Activated CD4-positive, alpha-beta T cell treated with anti-CD3 and anti-CD28 coated beads, Interleukin-2, amount 10 ng/mL, durations not matched to agents 7 days and 5 days (primary cell): Measurements from ENCODE around the gene TRIM56. TPM values are rescaled to one million over a fixed set of nuclear protein-coding genes. Genes with fewer than 3 reads are reported as not detected.
"Not testable (repeated sequence)": the region's sequence is repeated elsewhere in the genome, so short reads cannot be mapped to it uniquely, and the experiment has no call there.

ENCODE experiments used
- CTCF ChIA-PET: fragments of 350-600 bp; sonication (Branson Sonifier 250); formaldehyde crosslinking; loops from one replicate; lab custom pipeline; 2021; ENCODE audit warnings: antibody characterized with exemption; lab: Charles Lee
- POLR2A ChIA-PET: fragments of 350-600 bp; sonication (Branson Sonifier 250); formaldehyde crosslinking; loops from one replicate; lab custom pipeline; 2021; ENCODE audit warnings: antibody characterized with exemption; lab: Charles Lee
- DNase-seq: peaks from one replicate; pipeline ENCODE4 v3.0.0-alpha.2; 2020
- H3K27ac Mint-ChIP-seq: one replicate; pipeline ENCODE4 v1.8.0; 2021; ENCODE audit warnings: mild to moderate bottlenecking, moderate library complexity, mixed read lengths
- H3K27me3 Mint-ChIP-seq: one replicate; pipeline ENCODE4 v1.8.0; 2021; ENCODE audit warnings: mixed read lengths
- H3K36me3 Mint-ChIP-seq: one replicate; pipeline ENCODE4 v1.8.0; 2021; ENCODE audit warnings: low read depth, mixed read lengths
- H3K4me1 Mint-ChIP-seq: one replicate; pipeline ENCODE4 v1.8.0; 2021; ENCODE audit warnings: mixed read lengths
- H3K4me3 Mint-ChIP-seq: one replicate; pipeline ENCODE4 v1.8.0; 2021; ENCODE audit warnings: mild to moderate bottlenecking, moderate library complexity, mixed read lengths
- H3K9me3 Mint-ChIP-seq: one replicate; pipeline ENCODE4 v1.8.0; 2021; ENCODE audit warnings: mixed read lengths
- total RNA-seq, 2 experiments: library from RNA; stranded (reverse); gene quantifications; one replicate each; pipeline ENCODE4 v1.2.3, GENCODE V29; 2021

Gene TRIM56
- total RNA-seq, 2 experiments from 2014 or later = 54.2 to 72.3 TPM

DNA sequence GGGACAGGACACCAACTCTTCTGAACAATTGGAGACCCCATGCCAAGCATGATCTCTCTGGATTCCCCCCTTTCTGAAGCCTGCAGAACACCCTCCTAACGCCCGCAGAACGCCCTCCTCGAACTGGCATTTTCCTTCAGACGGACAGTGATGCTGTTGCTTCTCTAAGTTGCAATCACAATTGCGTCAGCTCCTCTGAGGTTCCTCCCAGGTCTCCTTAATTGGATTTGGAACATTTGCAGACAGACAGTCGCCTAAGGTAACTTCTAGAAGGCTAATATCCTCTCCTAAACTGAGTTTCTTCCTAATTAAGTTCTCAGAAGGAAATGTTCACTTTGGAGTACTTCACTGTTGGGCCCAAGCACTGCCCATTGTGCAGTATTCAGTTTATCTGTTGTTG is 21.1 kb downstream of the TRIM56 start:
- no peak overlapping the region for H3K4me3 Mint-ChIP-seq
- no peaks in the 10 kb centered on the region for H3K4me1 Mint-ChIP-seq
- CTCF ChIA-PET = interaction anchor here (0.5 kb wide), 1 partner anchor 11 kb away, joined by 4 read pairs; no protein-coding TSS in a partner anchor
- POLR2A ChIA-PET = no interaction called here
- no peaks in the 10 kb centered on the region for H3K9me3 Mint-ChIP-seq
- no peak for DNase-seq
- H3K27me3 Mint-ChIP-seq = peaks cover 11% of the 10 kb centered on the region
- no peaks in the 10 kb centered on the region for H3K36me3 Mint-ChIP-seq
- H3K27ac Mint-ChIP-seq = no peak overlapping the region

DNA sequence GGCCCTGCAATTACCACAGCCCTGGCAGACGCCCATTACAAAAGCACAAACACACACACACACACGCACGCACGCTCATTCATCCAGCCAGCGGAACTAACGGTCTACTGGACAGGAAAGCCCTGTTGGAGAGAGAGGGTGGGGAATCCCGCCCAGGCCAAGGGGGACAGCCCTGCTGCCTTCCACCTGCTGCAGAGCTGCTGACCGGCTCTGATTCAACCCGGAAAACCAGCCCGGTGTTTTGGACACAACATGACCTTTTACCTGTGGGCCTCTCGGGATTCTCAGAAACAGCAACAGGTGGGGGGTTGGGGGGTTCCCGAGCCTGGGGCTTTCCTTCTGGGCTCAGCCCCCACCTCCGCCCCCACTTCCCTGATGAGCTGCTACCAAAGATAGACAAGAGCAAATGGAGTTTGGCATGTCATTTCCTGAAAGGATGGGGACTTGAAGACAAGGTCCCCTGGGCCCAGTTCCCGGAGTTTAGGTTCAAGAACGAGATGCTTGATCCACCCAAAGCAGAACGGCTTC is 23.1 kb downstream of the TRIM56 start:
- peak overlapping the region; percentile 66 for H3K27ac Mint-ChIP-seq
- H3K4me3 Mint-ChIP-seq = no peak overlapping the region
- CTCF ChIA-PET = interaction anchor here (0.9 kb wide), 1 partner anchor 11 kb away, joined by 3 read pairs; no protein-coding TSS in a partner anchor
- POLR2A ChIA-PET = no interaction called here
- H3K4me1 Mint-ChIP-seq = no peaks in the 10 kb centered on the region
- no peaks in the 10 kb centered on the region for H3K9me3 Mint-ChIP-seq
- H3K36me3 Mint-ChIP-seq = no peaks in the 10 kb centered on the region
- no peak for DNase-seq
- H3K27me3 Mint-ChIP-seq = peaks cover 2% of the 10 kb centered on the region

DNA sequence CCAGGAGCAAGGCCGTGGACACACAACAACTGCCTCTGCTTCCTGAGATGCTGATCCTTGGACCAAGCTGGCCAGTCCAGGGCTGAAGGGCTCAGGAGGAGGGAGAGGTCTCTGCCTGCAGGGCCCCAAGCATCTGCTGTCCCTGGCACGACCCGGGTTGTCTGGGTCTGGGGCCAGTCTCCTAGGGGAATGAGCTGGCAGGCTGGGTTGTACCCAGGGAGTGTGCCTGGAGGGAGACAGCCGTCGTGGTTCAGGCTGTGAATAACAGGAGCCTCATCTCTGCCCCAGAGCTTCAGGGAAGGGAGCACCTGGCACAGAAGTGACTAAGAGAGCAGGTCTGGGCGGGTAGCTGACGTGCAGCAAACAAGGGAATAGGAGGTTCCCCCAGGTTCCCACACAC is 23.7 kb downstream of the TRIM56 start:
- DNase-seq = no peak
- Mint-ChIP-seq H3K36me3 (no peaks in the 10 kb centered on the region), H3K4me3 (no peak overlapping the region), H3K27ac (no peak overlapping the region), H3K4me1 (no peaks in the 10 kb centered on the region), H3K9me3 (no peaks in the 10 kb centered on the region), H3K27me3 (peaks cover 2% of the 10 kb centered on the region)
- ChIA-PET CTCF (interaction anchor here (0.9 to 1.1 kb wide), 2 partner anchors 10 to 15 kb away, joined by 3 read pairs; no protein-coding TSS in a partner anchor), POLR2A (no interaction called here)

DNA sequence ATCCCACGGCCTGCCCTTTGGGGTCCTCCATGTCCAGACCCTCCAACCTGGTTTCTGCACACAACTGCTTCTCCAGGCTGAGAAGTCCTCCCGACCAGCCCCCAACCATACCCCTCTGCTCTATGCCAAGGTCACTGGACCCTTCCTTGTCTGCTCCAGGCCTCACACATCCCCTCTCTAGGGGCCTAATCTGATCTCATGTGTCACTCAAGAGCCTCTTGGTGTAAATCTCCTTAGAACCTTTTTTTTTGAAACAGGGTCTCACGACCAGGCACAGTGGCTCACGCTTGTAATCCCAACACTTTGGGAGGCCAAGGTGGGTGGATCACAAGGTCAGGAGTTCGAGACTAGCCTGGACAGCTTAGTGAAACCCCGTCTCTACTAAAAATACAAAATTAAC is 24.1 kb downstream of the TRIM56 start:
- Mint-ChIP-seq H3K36me3 (no peaks in the 10 kb centered on the region), H3K4me3 (no peak overlapping the region), H3K27ac (no peak overlapping the region), H3K27me3 (peaks cover 2% of the 10 kb centered on the region), H3K4me1 (no peaks in the 10 kb centered on the region), H3K9me3 (no peaks in the 10 kb centered on the region)
- ChIA-PET POLR2A (no interaction called here), CTCF (interaction anchor here (1.1 kb wide), 1 partner anchor 14 kb away, joined by 3 read pairs; no protein-coding TSS in a partner anchor)
- no peak for DNase-seq

DNA sequence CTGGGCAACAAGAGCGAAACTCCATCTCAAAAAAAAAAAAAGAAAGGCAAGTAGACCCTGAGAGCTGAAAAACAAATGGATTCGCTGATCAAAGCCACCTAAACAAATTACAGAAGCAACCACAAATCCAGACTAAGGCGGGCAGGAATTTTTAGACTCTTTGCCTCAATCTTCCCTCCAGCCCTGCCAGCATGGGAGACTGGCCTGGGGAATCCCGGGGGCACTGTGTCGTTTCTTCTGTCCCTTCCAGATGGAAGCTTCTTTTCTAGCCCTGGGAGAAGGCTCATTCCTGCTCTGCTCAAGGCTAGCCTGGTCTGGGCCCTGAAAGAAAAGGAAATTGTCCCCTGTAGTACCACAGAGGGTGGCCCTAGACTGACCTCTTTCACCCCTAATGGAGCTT is 26.0 kb downstream of the TRIM56 start:
- no peaks in the 10 kb centered on the region for H3K9me3 Mint-ChIP-seq
- ChIA-PET POLR2A (no interaction called here), CTCF (interaction anchor here (1.1 to 1.3 kb wide), 3 partner anchors 16 to 36 kb away, joined by 3 to 5 read pairs (median 5); partner anchors contain the start of gene SERPINE1)
- DNase-seq = no peak
- no peaks in the 10 kb centered on the region for H3K36me3 Mint-ChIP-seq
- no peak overlapping the region for H3K4me3 Mint-ChIP-seq
- H3K27me3 Mint-ChIP-seq = peaks cover 2% of the 10 kb centered on the region
- no peaks in the 10 kb centered on the region for H3K4me1 Mint-ChIP-seq
- H3K27ac Mint-ChIP-seq = no peak overlapping the region

DNA sequence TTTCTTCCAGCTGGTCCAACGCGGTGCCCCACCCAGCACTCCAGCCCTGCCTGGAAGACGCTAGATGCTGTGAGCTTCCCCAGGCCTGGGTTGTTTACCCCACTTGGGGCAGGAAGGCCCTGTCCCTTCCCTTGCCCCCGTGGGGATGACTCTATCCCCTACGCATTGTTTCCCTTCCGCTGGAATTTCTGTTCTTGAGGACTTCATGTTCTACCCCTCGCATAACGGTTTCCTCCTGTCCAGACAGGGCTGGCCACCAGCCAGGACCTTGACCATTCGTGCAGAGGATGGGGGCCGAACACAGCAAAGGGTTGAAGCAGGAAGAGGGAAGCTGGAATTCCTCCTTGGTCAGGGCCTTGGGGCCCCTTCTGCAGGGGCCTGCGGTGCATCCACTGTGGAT is 27.0 kb downstream of the TRIM56 start:
- ChIA-PET POLR2A (no interaction called here), CTCF (interaction anchor here (1.1 to 1.5 kb wide), 4 partner anchors 10 to 35 kb away, joined by 3 to 5 read pairs (median 4); no protein-coding TSS in a partner anchor)
- Mint-ChIP-seq H3K27ac (no peak overlapping the region), H3K9me3 (no peaks in the 10 kb centered on the region), H3K27me3 (peaks cover 1% of the 10 kb centered on the region), H3K4me3 (no peak overlapping the region), H3K36me3 (no peaks in the 10 kb centered on the region), H3K4me1 (no peaks in the 10 kb centered on the region)
- DNase-seq = no peak

DNA sequence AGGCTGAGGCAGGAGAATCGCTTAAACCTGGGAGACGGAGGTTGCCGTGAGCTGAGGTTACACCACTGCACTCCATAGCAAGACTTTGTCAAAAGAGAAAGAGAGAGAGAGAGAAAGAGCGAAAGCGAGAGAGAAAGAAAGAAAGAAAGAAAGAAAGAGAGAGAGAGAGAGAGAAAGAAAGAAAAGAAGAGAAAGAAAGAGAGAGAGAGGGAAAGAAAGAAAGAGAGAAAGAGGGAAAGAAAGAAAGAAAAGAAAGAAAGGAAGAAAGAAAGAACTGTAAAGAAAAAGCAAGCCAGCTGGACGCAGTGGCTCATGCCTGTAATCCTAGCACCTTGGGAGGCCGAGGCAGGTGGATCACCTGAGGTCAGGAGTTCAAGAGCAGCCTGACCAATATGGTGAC is 27.9 kb downstream of the TRIM56 start:
- H3K4me1 Mint-ChIP-seq, H3K9me3 Mint-ChIP-seq, H3K36me3 Mint-ChIP-seq, H3K27ac Mint-ChIP-seq, H3K4me3 Mint-ChIP-seq, DNase-seq, H3K27me3 Mint-ChIP-seq, POLR2A ChIA-PET: not testable (repeated sequence)
- CTCF ChIA-PET = interaction anchor here (0.6 to 1.5 kb wide), 3 partner anchors 9 to 234 kb away, joined by 3 read pairs; no protein-coding TSS in a partner anchor

DNA sequence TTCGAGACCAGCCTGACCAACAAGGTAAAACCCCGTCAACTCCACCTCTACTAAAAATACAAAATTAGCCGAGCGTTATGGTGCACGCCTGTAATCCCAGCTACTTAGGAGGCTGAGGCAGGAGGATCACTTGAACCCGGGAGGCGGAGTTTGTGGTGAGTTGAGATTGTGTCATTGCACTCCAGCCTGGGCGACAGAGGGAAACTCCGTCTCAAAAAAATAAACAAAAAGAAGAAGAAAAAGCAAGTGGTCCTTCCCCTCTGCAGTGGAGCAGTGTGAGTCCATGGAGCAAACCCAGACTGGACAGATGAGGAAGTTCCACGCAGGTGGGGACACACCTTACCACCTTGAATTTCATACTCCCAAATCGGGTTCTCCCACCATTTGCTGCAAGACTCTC is 28.6 kb downstream of the TRIM56 start:
- ChIA-PET CTCF (interaction anchor here (0.6 to 1.5 kb wide), 3 partner anchors 9 to 233 kb away, joined by 3 read pairs; no protein-coding TSS in a partner anchor), POLR2A (no interaction called here)
- H3K4me1 Mint-ChIP-seq = no peaks in the 10 kb centered on the region
- H3K27ac Mint-ChIP-seq = no peak overlapping the region
- H3K9me3 Mint-ChIP-seq = no peaks in the 10 kb centered on the region
- H3K27me3 Mint-ChIP-seq = peaks cover 1% of the 10 kb centered on the region
- DNase-seq = no peak
- H3K36me3 Mint-ChIP-seq = no peaks in the 10 kb centered on the region
- H3K4me3 Mint-ChIP-seq = no peak overlapping the region

DNA sequence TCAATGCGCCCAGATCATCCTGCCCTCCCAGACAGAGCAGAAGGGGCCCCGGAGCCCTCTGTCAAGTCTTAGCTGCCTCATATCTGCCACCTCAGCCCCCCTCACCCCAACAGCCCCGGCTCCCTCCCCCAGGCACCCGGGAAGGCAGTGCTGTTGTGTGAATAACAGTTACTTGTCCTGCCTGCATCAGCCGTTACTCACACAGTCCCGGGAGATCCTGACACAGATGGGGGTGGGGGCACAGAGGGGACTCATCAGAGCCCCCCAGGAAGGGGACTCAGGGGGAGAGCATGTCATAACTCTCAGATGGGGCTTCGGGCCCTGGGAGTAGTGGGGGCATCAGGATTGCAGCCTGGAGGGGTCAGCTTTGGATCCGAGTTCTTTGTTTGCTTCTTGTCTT is 29.2 kb downstream of the TRIM56 start:
- DNase-seq = no peak
- ChIA-PET CTCF (no interaction called here), POLR2A (no interaction called here)
- Mint-ChIP-seq H3K9me3 (no peaks in the 10 kb centered on the region), H3K27me3 (peaks cover 1% of the 10 kb centered on the region), H3K4me1 (no peaks in the 10 kb centered on the region), H3K4me3 (no peak overlapping the region), H3K27ac (no peak overlapping the region), H3K36me3 (no peaks in the 10 kb centered on the region)

DNA sequence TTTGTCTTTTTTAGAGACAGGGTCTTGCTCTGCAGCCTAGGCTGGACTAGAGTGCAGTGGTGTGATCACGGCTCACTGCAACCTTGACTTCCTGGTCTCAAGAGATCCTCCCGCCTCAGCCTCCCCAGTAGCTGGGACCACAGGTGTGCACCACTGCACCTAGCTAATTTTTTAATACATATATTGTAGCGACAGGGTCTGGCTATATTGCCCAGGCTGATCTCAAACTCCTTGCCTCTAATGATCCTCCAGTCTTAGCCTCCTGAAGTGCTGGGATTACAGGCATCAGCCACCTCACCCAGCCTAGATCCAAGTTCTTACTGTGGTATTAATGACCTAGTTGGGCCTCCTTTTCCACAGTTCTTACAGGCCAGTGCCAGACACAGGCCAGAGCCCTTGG is 29.9 kb downstream of the TRIM56 start:
- no peak for DNase-seq
- peaks cover 8% of the 10 kb centered on the region for H3K27me3 Mint-ChIP-seq
- no peak overlapping the region for H3K27ac Mint-ChIP-seq
- H3K4me1 Mint-ChIP-seq = no peaks in the 10 kb centered on the region
- POLR2A ChIA-PET = no interaction called here
- H3K9me3 Mint-ChIP-seq = no peaks in the 10 kb centered on the region
- no peak overlapping the region for H3K4me3 Mint-ChIP-seq
- H3K36me3 Mint-ChIP-seq = no peaks in the 10 kb centered on the region
- CTCF ChIA-PET = no interaction called here

DNA sequence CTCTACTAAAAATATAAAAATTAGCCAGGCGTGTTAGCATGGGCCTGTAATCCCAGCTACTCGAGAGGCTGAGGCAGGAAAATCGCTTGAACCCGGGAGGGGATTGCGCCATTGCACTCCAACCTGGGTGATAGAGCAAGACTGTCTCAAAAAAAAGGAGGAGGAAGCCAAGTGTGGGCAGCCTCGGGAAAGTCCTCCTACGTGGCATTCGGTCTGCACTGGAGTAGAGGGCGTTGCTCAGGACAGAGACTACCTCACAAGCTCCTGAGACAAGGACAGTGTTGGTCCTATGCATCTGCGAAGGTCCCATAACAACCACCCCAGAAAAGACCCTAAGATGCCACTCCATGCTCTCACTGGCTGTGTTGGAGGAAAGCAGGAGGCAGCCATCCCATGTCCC is 31.6 kb downstream of the TRIM56 start:
- no peak overlapping the region for H3K27ac Mint-ChIP-seq
- H3K27me3 Mint-ChIP-seq = peaks cover 16% of the 10 kb centered on the region
- ChIA-PET POLR2A (no interaction called here), CTCF (interaction anchor here (0.5 to 0.9 kb wide), 2 partner anchors 101 to 275 kb away, joined by 3 read pairs; partner anchors contain the start of genes PLOD3 and ZNHIT1)
- peaks cover 5% of the 10 kb centered on the region for H3K4me1 Mint-ChIP-seq
- H3K9me3 Mint-ChIP-seq = no peaks in the 10 kb centered on the region
- no peak overlapping the region for H3K4me3 Mint-ChIP-seq
- no peak for DNase-seq
- H3K36me3 Mint-ChIP-seq = no peaks in the 10 kb centered on the region

DNA sequence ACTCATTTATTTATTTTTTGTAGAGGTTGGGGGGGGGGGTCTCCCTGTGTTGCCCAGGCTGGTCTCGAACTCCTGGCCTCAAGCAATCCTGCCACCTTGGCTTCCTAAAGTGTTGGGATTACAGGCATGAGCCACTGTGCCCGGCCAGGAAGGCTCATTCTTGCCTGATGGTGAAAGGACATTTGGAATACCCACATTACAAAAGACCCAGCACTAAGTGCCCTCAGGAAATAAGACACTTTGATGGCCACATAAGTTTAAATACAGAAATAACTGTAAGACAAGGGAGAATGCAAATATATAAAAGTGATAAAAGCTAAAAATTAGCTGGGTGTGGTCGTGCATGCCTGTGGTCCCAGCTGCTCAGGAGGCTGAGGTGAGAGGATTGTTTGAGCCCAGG is 33.6 kb downstream of the TRIM56 start:
- H3K9me3 Mint-ChIP-seq = no peaks in the 10 kb centered on the region
- no peak overlapping the region for H3K27ac Mint-ChIP-seq
- peaks cover 20% of the 10 kb centered on the region for H3K4me1 Mint-ChIP-seq
- H3K4me3 Mint-ChIP-seq = no peak overlapping the region
- POLR2A ChIA-PET = no interaction called here
- CTCF ChIA-PET = interaction anchor here (1.2 kb wide), 1 partner anchor 10 kb away, joined by 3 read pairs; no protein-coding TSS in a partner anchor
- DNase-seq = no peak
- H3K36me3 Mint-ChIP-seq = no peaks in the 10 kb centered on the region
- peaks cover 27% of the 10 kb centered on the region for H3K27me3 Mint-ChIP-seq

DNA sequence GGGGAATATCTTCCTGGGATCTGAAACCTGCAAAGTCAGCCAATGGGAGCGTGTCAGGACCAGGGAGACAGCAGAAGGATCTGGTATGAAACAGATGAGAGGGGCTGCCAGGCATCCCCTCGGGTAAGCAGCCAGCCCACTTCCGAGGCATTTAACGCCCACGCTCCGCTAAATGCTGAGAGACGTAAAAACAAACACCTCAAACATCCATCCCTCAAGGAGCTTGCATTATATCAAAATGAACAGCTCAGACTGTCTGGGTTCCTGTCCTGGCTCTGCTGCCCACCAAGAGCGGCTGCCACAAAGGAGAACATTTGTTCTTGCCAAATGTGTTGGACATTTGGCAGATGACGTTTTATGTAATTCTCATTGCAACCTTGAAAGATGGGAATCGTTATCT is 34.6 kb downstream of the TRIM56 start:
- CTCF ChIA-PET = interaction anchor here (1.1 kb wide), 1 partner anchor 13 kb away, joined by 3 read pairs; no protein-coding TSS in a partner anchor
- Mint-ChIP-seq H3K36me3 (no peaks in the 10 kb centered on the region), H3K27ac (no peak overlapping the region), H3K9me3 (peaks cover 2% of the 10 kb centered on the region), H3K4me1 (peaks cover 27% of the 10 kb centered on the region), H3K27me3 (peaks cover 30% of the 10 kb centered on the region), H3K4me3 (no peak overlapping the region)
- no peak for DNase-seq
- POLR2A ChIA-PET = no interaction called here
